Type B pancreatic cell (in vitro differentiated cells): ENCODE data around the gene SIGLEC7. TPM values are rescaled to one million over a fixed set of nuclear protein-coding genes. Genes with fewer than 3 reads are reported as not detected.

Experiments
- DNase-seq: peaks from one replicate; pipeline ENCODE4 v3.0.0; 2021; ENCODE audit warnings: mixed read lengths; ENCODE audit not compliant: unreplicated experiment; ENCODE audit errors: extremely low spot score
- H3K27ac Mint-ChIP-seq: 2 replicates; pipeline ENCODE4 v1.8.0; 2021; ENCODE audit warnings: mild to moderate bottlenecking, mixed read lengths
- H3K27me3 Mint-ChIP-seq: 2 replicates; pipeline ENCODE4 v1.8.0; 2021; ENCODE audit warnings: mixed read lengths
- H3K36me3 Mint-ChIP-seq: 2 replicates; pipeline ENCODE4 v1.8.0; 2021; ENCODE audit warnings: mixed read lengths
- H3K4me1 Mint-ChIP-seq: one replicate; pipeline ENCODE4 v1.8.0; 2021; ENCODE audit warnings: mixed read lengths; ENCODE audit not compliant: unreplicated experiment
- H3K4me3 Mint-ChIP-seq: 2 replicates; pipeline ENCODE4 v1.8.0; 2021; ENCODE audit warnings: mild to moderate bottlenecking, mixed read lengths
- H3K9me3 Mint-ChIP-seq: 2 replicates; pipeline ENCODE4 v1.8.0; 2021; ENCODE audit warnings: mixed read lengths
- total RNA-seq: library from RNA; stranded (reverse); gene quantifications from 2 replicates; pipeline ENCODE4 v1.2.1, GENCODE V29; 2021; ENCODE audit warnings: low replicate concordance
- TF ChIP-seq, protein P1 (sequence below): fragments of 200-600 bp; sonication (generic); conservative IDR thresholded peaks from 2 replicates; pipeline ENCODE4 v1.5.0; 2021; ENCODE audit warnings: antibody characterized with exemption, mild to moderate bottlenecking

SIGLEC7 gene
- total RNA-seq, 1 donor from 2014 or later, result not detected

GRCh38 chr19:51097166-51097738 lies 44.8 kb upstream of the SIGLEC7 start:
- peaks cover 4% of the 10 kb centered on the region for H3K36me3 Mint-ChIP-seq
- H3K27me3 Mint-ChIP-seq, result no peaks in the 10 kb centered on the region
- DNase-seq, result no peak
- H3K4me1 Mint-ChIP-seq, result peaks cover 8% of the 10 kb centered on the region
- no peaks in the 10 kb centered on the region for H3K9me3 Mint-ChIP-seq
- H3K27ac Mint-ChIP-seq, result no peak overlapping the region
- no peak overlapping the region for H3K4me3 Mint-ChIP-seq
- TF ChIP-seq, protein P1, sequence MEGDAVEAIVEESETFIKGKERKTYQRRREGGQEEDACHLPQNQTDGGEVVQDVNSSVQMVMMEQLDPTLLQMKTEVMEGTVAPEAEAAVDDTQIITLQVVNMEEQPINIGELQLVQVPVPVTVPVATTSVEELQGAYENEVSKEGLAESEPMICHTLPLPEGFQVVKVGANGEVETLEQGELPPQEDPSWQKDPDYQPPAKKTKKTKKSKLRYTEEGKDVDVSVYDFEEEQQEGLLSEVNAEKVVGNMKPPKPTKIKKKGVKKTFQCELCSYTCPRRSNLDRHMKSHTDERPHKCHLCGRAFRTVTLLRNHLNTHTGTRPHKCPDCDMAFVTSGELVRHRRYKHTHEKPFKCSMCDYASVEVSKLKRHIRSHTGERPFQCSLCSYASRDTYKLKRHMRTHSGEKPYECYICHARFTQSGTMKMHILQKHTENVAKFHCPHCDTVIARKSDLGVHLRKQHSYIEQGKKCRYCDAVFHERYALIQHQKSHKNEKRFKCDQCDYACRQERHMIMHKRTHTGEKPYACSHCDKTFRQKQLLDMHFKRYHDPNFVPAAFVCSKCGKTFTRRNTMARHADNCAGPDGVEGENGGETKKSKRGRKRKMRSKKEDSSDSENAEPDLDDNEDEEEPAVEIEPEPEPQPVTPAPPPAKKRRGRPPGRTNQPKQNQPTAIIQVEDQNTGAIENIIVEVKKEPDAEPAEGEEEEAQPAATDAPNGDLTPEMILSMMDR, result peak; percentile 75

DNA sequence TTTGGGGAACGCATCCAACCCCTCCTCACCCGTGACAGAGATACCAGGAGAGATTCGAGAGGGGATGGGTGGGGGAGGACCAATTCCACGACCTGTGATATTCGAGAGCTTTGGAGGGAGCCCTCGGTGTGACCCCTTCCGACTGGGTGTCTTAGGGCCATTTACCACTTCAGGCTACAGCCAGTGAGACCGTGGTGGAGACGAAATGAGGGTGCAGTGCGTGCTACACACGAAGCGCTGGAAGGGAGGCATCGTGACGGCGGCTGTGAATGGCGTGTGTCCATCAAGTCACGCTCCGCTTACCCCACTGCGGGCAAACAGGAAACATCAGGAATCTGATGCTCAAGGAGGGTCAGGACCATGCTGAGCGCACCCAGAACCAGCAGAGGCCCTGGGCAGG lies 44.3 kb upstream of the SIGLEC7 start:
- no peak for DNase-seq
- TF ChIP-seq, protein P1, result no peak
- Mint-ChIP-seq H3K4me3 (no peak overlapping the region), H3K27me3 (no peaks in the 10 kb centered on the region), H3K9me3 (no peaks in the 10 kb centered on the region), H3K4me1 (peaks cover 8% of the 10 kb centered on the region), H3K27ac (no peak overlapping the region), H3K36me3 (peaks cover 8% of the 10 kb centered on the region)

DNA sequence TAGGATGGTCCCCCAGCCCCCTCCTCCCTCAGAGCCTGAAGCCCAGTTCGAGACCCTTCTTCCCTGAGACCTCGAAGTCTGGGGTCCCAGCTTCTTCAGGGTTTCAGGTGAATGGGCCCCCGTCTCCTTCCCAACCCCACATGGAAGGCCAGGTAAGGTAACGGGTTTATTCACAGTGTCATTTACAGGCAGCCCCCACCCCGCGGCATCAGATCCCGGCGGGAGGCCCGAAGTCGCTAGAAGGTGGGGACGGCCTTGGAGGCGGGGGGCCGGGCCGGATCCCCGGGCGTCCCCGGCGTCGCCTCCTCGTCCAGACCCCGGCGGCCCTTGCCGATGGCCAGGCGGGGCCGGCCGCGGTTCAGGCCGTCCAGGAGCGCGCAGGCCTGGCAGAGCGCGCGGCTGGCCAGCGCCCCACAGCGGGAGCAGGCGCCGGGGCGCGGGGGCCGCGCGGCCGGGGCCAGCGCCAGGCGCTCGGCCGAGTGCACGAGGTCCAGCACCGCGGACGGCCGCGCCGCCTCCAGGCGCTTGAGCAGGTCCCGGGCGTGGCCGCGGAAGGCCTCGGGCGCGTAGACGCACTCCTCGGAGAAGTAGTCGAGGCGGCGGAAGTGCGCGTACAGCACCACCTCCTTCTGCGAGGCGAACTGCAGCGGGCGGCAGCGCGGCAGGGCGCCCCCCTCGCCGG lies 43.6 kb upstream of the SIGLEC7 start:
- peaks cover 4% of the 10 kb centered on the region for H3K4me1 Mint-ChIP-seq
- DNase-seq, result no peak
- no peak overlapping the region for H3K4me3 Mint-ChIP-seq
- H3K27me3 Mint-ChIP-seq, result no peaks in the 10 kb centered on the region
- H3K27ac Mint-ChIP-seq, result no peak overlapping the region
- peaks cover 9% of the 10 kb centered on the region for H3K36me3 Mint-ChIP-seq
- TF ChIP-seq, protein P1, result no peak
- no peaks in the 10 kb centered on the region for H3K9me3 Mint-ChIP-seq

DNA sequence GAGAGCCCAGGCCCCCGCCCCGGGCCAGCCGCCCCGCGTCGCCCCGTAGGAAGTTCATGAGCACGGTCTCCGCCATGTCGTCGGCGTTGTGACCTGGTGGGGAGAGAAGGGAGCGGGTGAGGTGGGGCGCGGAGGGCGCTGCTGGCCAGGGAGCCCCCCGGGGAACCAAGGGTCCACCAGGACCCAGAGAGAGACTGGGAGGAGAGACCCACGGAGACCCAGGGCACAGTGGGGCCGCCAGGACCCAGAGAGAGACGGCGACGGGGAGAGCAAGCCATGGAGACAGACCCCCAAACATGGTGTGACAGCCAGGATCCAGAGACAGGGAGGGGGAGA lies 43.1 kb upstream of the SIGLEC7 start:
- no peak overlapping the region for H3K27ac Mint-ChIP-seq
- no peak for DNase-seq
- TF ChIP-seq, protein P1, result no peak
- H3K4me1 Mint-ChIP-seq, result peaks cover 4% of the 10 kb centered on the region
- no peaks in the 10 kb centered on the region for H3K9me3 Mint-ChIP-seq
- no peak overlapping the region for H3K4me3 Mint-ChIP-seq
- no peaks in the 10 kb centered on the region for H3K27me3 Mint-ChIP-seq
- peaks cover 9% of the 10 kb centered on the region for H3K36me3 Mint-ChIP-seq

GRCh38 chr19:51100601-51101000 lies 41.5 kb upstream of the SIGLEC7 start:
- Mint-ChIP-seq H3K9me3 (no peaks in the 10 kb centered on the region), H3K4me1 (peaks cover 4% of the 10 kb centered on the region), H3K4me3 (no peak overlapping the region), H3K36me3 (peaks cover 9% of the 10 kb centered on the region), H3K27me3 (no peaks in the 10 kb centered on the region), H3K27ac (no peak overlapping the region)
- TF ChIP-seq, protein P1, result no peak
- DNase-seq, result no peak
